A673 (cell line): ENCODE results near the gene JOSD1. TPM values are rescaled to one million over a fixed set of nuclear protein-coding genes. Genes with fewer than 3 reads are reported as not detected.
"Not testable (repeated sequence)": the region's sequence is repeated elsewhere in the genome, so short reads cannot be mapped to it uniquely, and the experiment has no call there.

Experiments
- BruUV-seq: library from RNA; stranded (reverse); fragments of 400-500 nt; replicated peaks from 2 replicates; lab custom pipeline; 2021; lab: Mats Ljungman, UMichigan
- CTCF ChIA-PET: fragments of 300-600 bp; sonication (Branson Sonifier 250); formaldehyde crosslinking; loops from one replicate; lab custom pipeline; 2022; ENCODE audit warnings: antibody characterized with exemption; lab: Charles Lee
- POLR2A ChIA-PET: fragments of 300-600 bp; sonication (Branson Sonifier 250); formaldehyde crosslinking; loops from one replicate; lab custom pipeline; 2022; ENCODE audit warnings: antibody characterized with exemption; ENCODE audit not compliant: low non-redundant PET; lab: Charles Lee
- DNase-seq: peaks from one replicate; pipeline ENCODE4 v3.0.0-alpha.2; 2015; ENCODE audit warnings: low spot score
- H3K27ac ChIP-seq: fragments of 200-600 bp; sonication (generic); 2 replicates; pipeline ENCODE4 v1.5.1; 2016; ENCODE audit warnings: mixed run types, low read depth, mild to moderate bottlenecking, mixed read lengths, antibody characterized with exemption, low read length; ENCODE audit not compliant: poor library complexity, severe bottlenecking
- H3K27me3 ChIP-seq: fragments of 200-600 bp; sonication (generic); replicated peaks from 2 replicates; pipeline ENCODE4 v1.6.1; 2017; ENCODE audit warnings: mixed run types, low read depth, mild to moderate bottlenecking, mixed read lengths, antibody characterized with exemption, low read length; ENCODE audit not compliant: insufficient read depth, poor library complexity
- H3K36me3 ChIP-seq: fragments of 200-600 bp; sonication (generic); 2 replicates; pipeline ENCODE4 v1.6.1; 2016; ENCODE audit warnings: mixed run types, mild to moderate bottlenecking, mixed read lengths, antibody characterized with exemption, low read length; ENCODE audit not compliant: insufficient read depth, poor library complexity, severe bottlenecking
- H3K4me1 ChIP-seq: fragments of 200-600 bp; sonication (generic); 2 replicates; pipeline ENCODE4 v1.6.1; 2017; ENCODE audit warnings: mixed run types, mild to moderate bottlenecking, mixed read lengths, antibody characterized with exemption, low read length; ENCODE audit not compliant: insufficient read depth, poor library complexity, severe bottlenecking
- H3K4me3 ChIP-seq: fragments of 200-600 bp; sonication (generic); 2 replicates; pipeline ENCODE4 v1.5.1; 2016; ENCODE audit warnings: low read depth, mixed run types, mild to moderate bottlenecking, mixed read lengths, low read length; ENCODE audit not compliant: poor library complexity, severe bottlenecking
- H3K9me3 ChIP-seq: fragments of 200-600 bp; sonication (generic); 2 replicates; pipeline ENCODE4 v1.6.1; 2016; ENCODE audit warnings: mixed run types, low read depth, mild to moderate bottlenecking, mixed read lengths, antibody characterized with exemption, low read length; ENCODE audit not compliant: poor library complexity, severe bottlenecking
- CTCF ChIP-seq: fragments of 300-800, 200-600 bp; sonication (generic); conservative IDR thresholded peaks from 2 replicates; pipeline ENCODE4 v1.5.1; 2017; ENCODE audit warnings: low read depth, mild to moderate bottlenecking, antibody characterized with exemption, low read length, moderate library complexity, mixed read lengths
- EZH2 ChIP-seq: fragments of 200-600 bp; sonication (generic); IDR thresholded peaks from 2 replicates; pipeline ENCODE4 v1.6.1; 2017; ENCODE audit warnings: borderline replicate concordance, low read depth, mild to moderate bottlenecking, mixed read lengths, antibody characterized with exemption, low read length; ENCODE audit not compliant: poor library complexity, severe bottlenecking
- intact Hi-C: fragments of 100-400 bp; cut with micrococcal nuclease; formaldehyde crosslinking; loops from one replicate; pipeline ENCODE4 v1.10.0; 2022; ENCODE audit not compliant: unreplicated experiment
- total RNA-seq: library from RNA; stranded (reverse); gene quantifications from 2 replicates; pipeline ENCODE4 v1.2.3, GENCODE V29; 2021

JOSD1 gene
- total RNA-seq, 1 experiment from 2014 or later = 53.1 TPM

GRCh38 chr22:38645430-38645829 is 55.3 kb downstream of the JOSD1 start:
- Histone ChIP-seq H3K27ac (no peak overlapping the region), H3K4me1 (no peaks in the 10 kb centered on the region), H3K4me3 (no peak overlapping the region), H3K9me3 (no peaks in the 10 kb centered on the region), H3K36me3 (no peaks in the 10 kb centered on the region), H3K27me3 (no peaks in the 10 kb centered on the region)
- ChIA-PET CTCF (no interaction called here), POLR2A (no interaction called here)
- no peak for DNase-seq
- TF ChIP-seq EZH2 (no peak), CTCF (no peak)
- intact Hi-C loops = no loop called here
- no TSS peak for BruUV-seq

- DNase-seq, CTCF ChIA-PET, H3K36me3 ChIP-seq, H3K9me3 ChIP-seq, BruUV-seq, intact Hi-C loops, POLR2A ChIA-PET, H3K4me1 ChIP-seq, H3K27ac ChIP-seq, H3K4me3 ChIP-seq, H3K27me3 ChIP-seq: not testable (repeated sequence)
Observed at GRCh38 chr22:38644245-38644644, 56.5 kb downstream of the JOSD1 start.

GRCh38 chr22:38641476-38642040 is 59.2 kb downstream of the JOSD1 start:
- no peak overlapping the region for H3K4me3 ChIP-seq
- no peak for DNase-seq
- intact Hi-C loops = no loop called here
- no peaks in the 10 kb centered on the region for H3K27me3 ChIP-seq
- POLR2A ChIA-PET = interaction anchor here (0.7 kb wide), 1 partner anchor 40 kb away, joined by 5 read pairs; the partner anchor contains the start of gene TOMM22
- no peak overlapping the region for H3K27ac ChIP-seq
- H3K36me3 ChIP-seq = no peaks in the 10 kb centered on the region
- no peaks in the 10 kb centered on the region for H3K4me1 ChIP-seq
- no peak for TF ChIP-seq CTCF
- no peak for TF ChIP-seq EZH2
- no peaks in the 10 kb centered on the region for H3K9me3 ChIP-seq
- CTCF ChIA-PET = no interaction called here
- BruUV-seq = no TSS peak

- Histone ChIP-seq H3K36me3 (no peaks in the 10 kb centered on the region), H3K27me3 (no peaks in the 10 kb centered on the region), H3K27ac (no peak overlapping the region), H3K4me3 (no peak overlapping the region), H3K9me3 (no peaks in the 10 kb centered on the region), H3K4me1 (no peaks in the 10 kb centered on the region)
- TF ChIP-seq CTCF (no peak), EZH2 (no peak)
- BruUV-seq = no TSS peak
- no peak for DNase-seq
- ChIA-PET CTCF (no interaction called here), POLR2A (interaction anchor here (0.8 kb wide), 1 partner anchor 43 kb away, joined by 4 read pairs; no protein-coding TSS in a partner anchor)
- intact Hi-C loops = no loop called here
Observed at GRCh38 chr22:38638728-38639127, 62.0 kb downstream of the JOSD1 start.
